Right lobe of liver (tissue), 6 donors: ENCODE data around the gene FBXO44. TPM values are rescaled to one million over a fixed set of nuclear protein-coding genes. Genes with fewer than 3 reads are reported as not detected.

Experiments
- ATAC-seq, 4 donors: fragments of 200-7000 bp; cut with Tn5 transposase; one replicate each; pipeline ENCODE4 v1.9.1; 2020; ENCODE audit warnings: mild to moderate bottlenecking in 4 of 4, moderate library complexity in 4 of 4
- DNase-seq, 3 donors: peaks; one replicate each; pipeline ENCODE4 v3.0.0-alpha.2; 2020
- H3K27ac ChIP-seq, 3 donors: fragments of 200-600 bp; one replicate each; pipeline ENCODE4 v1.8.0; 2022
- H3K27me3 ChIP-seq, 2 donors: fragments of 200-600 bp; one replicate each; pipeline ENCODE4 v1.8.0; 2022
- H3K36me3 ChIP-seq, 4 donors: fragments of 200-600 bp; sonication (generic) in 1 of 4; one replicate each; pipeline versions ENCODE4 v1.5.1 to v1.8.0; 2017 to 2022; ENCODE audit warnings: control low read depth in 1 of 4
- H3K4me1 ChIP-seq, 4 donors: fragments of 200-600 bp; sonication (generic) in 1 of 4; one replicate each; pipeline versions ENCODE4 v1.5.1 to v1.8.0; 2017 to 2022; ENCODE audit warnings: control low read depth in 1 of 4
- H3K4me3 ChIP-seq, 3 donors: fragments of 200-600 bp; one replicate each; pipeline ENCODE4 v1.8.0; 2022
- H3K9me3 ChIP-seq, 4 donors: fragments of 200-600 bp; sonication (generic) in 1 of 4; one replicate each; pipeline versions ENCODE4 v1.5.1 to v1.8.0; 2017 to 2022; ENCODE audit warnings: control low read depth in 1 of 4
- POLR2A ChIP-seq: fragments of 450-650 bp; IDR thresholded peaks from one replicate; pipeline ENCODE4 v1.6.1; 2017; ENCODE audit warnings: antibody characterized with exemption, mild to moderate bottlenecking
- WGBS: methylation state at CpG from one replicate; pipeline ENCODE4 v1.1.6; 2018; ENCODE audit warnings: low coverage, low lambda C conversion rate; ENCODE audit not compliant: insufficient coverage; ENCODE audit errors: missing lambda C conversion rate; 5-methylcytosine and 5-hydroxymethylcytosine counted together
- intact Hi-C, 2 donors: fragments of 100-400 bp; cut with DNase I; formaldehyde crosslinking; loops; one replicate each; pipeline versions ENCODE4 v1.11.2 to v1.14.1; 2022
- total RNA-seq, 6 experiments: library from RNA; depleted of rRNA in 2 of 6; stranded (reverse); fragments of >200 nt in 2 of 6; fragmentation: NEBNext Ultra II Directional in 3 of 6; extraction: Animal tissue kit (Norgen Biotek cat#: 25700) in 3 of 6; gene quantifications; one replicate each; pipeline versions ENCODE4 v1.1.0 to v1.2.4, GENCODE V29; 2016 to 2023
- TF ChIP-seq, protein P1 (sequence below), 4 donors: fragments of 200-600 bp in 3 of 4; fragments of 450-650 bp in 1 of 4; IDR thresholded peaks; one replicate each; pipeline versions ENCODE4 v1.5.1 to v1.8.0; 2016 to 2022; ENCODE audit warnings: antibody characterized with exemption in 4 of 4, mild to moderate bottlenecking in 2 of 4
- donor health status: DM: no; HTN: yes; CAD: no.
- donor health status: DM: no; HTN: no; CAD: no.
- donor health status: DM: no; HTN: no; CAD: no.
- donor health status: DM: no; HTN: yes; CAD: no.
- donor health status: DM: no; HTN: yes; CAD: no.

FBXO44 gene
- total RNA-seq, 6 experiments from 2014 or later = 8.7 to 15.3 (median 10.5) TPM

DNA sequence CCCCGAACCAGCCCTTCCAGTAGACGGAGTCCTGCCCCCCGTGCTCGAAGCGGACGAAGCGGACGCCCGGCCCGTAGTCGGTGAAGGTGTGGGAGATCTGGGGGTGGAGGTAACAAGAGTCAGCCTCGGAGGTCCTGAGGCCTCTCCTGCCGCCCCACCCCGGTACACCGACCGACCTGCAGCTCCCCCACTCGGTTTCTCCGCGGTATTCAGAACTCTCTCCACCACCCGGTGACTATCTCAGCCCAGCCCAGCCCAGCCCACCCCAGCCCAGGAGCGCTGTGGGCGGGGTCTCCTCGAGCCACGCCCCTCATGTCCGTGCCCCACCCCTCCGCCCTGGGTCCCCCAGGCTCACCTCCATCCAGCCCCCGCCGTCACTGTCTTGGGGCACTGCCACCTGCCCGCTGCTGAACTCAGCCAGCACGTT is 5.9 kb upstream of the FBXO44 start:
- peak overlapping the region in 2 of 3 donors; percentile 40 to 52 for H3K4me3 ChIP-seq
- 0% methylated on average over 3 of the region's 30 CpGs for WGBS

GRCh38 chr1:11649237-11649623 is 5.4 kb upstream of the FBXO44 start:
- Histone ChIP-seq H3K4me3 (peak overlapping the region; percentile 18 to 52 (median 40)), H3K4me1 (peaks cover 0 to 17% (median 5%) of the 10 kb centered on the region in 4 donors), H3K27me3 (no peaks in the 10 kb centered on the region), H3K36me3 (no peaks in the 10 kb centered on the region), H3K9me3 (no peaks in the 10 kb centered on the region), H3K27ac (peak overlapping the region; percentile 44 to 66 (median 61))
- peak in 2 of 3 donors; percentile 58 to 80 for DNase-seq
- ATAC-seq = peak; percentile 28 to 45 (median 38)
- intact Hi-C loops = loop anchor here in 1 of 2 donors (10.0 kb wide), 1 partner anchor 404 kb away; no protein-coding TSS in a partner anchor
- WGBS = 5% methylated on average over 5 of the region's 9 CpGs
- no peak for TF ChIP-seq POLR2A
- TF ChIP-seq, protein P1, sequence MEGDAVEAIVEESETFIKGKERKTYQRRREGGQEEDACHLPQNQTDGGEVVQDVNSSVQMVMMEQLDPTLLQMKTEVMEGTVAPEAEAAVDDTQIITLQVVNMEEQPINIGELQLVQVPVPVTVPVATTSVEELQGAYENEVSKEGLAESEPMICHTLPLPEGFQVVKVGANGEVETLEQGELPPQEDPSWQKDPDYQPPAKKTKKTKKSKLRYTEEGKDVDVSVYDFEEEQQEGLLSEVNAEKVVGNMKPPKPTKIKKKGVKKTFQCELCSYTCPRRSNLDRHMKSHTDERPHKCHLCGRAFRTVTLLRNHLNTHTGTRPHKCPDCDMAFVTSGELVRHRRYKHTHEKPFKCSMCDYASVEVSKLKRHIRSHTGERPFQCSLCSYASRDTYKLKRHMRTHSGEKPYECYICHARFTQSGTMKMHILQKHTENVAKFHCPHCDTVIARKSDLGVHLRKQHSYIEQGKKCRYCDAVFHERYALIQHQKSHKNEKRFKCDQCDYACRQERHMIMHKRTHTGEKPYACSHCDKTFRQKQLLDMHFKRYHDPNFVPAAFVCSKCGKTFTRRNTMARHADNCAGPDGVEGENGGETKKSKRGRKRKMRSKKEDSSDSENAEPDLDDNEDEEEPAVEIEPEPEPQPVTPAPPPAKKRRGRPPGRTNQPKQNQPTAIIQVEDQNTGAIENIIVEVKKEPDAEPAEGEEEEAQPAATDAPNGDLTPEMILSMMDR (IDR thresholded peaks at IDR 0.05) = no peak

More for the DNA sequence above, 5.9 kb upstream of the FBXO44 start:
- Histone ChIP-seq H3K9me3 (no peaks in the 10 kb centered on the region), H3K27ac (peak overlapping the region in 2 of 3 donors; percentile 61 to 66), H3K27me3 (no peaks in the 10 kb centered on the region), H3K4me1 (peaks cover 0 to 17% (median 5%) of the 10 kb centered on the region in 4 donors), H3K36me3 (no peaks in the 10 kb centered on the region)
- peak; percentile 76 to 86 (median 77) for DNase-seq
- intact Hi-C loops = loop anchor here in 1 of 2 donors (10.0 kb wide), 1 partner anchor 404 kb away; no protein-coding TSS in a partner anchor
- peak; percentile 37 to 74 (median 67) for ATAC-seq
- peak; percentile 19 for TF ChIP-seq POLR2A
- TF ChIP-seq, protein P1 (IDR thresholded peaks at IDR 0.05) = no peak

DNA sequence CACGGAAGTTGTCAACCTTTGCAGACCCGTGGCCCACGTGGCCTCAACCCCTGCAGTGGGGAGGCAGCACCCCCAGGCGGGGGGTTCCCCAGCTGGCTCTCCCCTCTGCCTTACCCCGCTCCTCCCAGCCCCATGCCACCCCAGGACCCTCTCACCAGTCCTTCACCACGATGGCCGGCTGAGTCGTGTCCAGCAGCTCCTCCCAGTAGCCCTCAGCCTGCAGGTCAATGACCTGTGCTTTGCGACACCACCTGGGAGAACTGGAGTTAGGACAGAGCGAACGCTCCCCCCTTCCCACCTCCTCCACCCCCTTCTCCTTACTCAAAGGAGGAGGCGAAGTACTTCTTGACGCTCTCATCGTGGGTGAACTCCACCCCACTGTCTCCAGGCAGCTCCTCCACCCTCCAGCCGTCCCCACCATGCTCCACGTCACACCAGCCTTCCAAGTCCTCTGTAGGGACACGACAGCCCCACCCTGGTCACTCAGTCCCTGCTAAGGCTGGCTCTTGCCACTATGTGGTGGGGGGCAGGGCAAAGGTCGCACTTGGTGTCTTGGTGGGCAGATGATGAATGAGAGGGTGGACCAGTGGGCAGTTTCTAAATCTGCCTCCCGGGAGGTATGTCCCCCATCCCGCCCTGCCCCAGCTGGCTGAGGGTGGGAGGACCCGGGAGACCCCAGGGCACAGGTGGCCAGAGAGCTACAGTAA is 4.9 kb upstream of the FBXO44 start:
- ATAC-seq (peak; percentile 64 to 70 (median 68)), DNase-seq (peak; percentile 83 to 92 (median 86))
- Histone ChIP-seq H3K4me1 (peaks cover 0 to 17% (median 5%) of the 10 kb centered on the region in 4 donors), H3K36me3 (no peaks in the 10 kb centered on the region), H3K27me3 (no peaks in the 10 kb centered on the region), H3K27ac (peak overlapping the region; percentile 44 to 66 (median 61)), H3K4me3 (peak overlapping the region; percentile 18 to 52 (median 40)), H3K9me3 (no peaks in the 10 kb centered on the region)
- 7% methylated on average over 15 of the region's 21 CpGs for WGBS
- TF ChIP-seq POLR2A = no peak
- TF ChIP-seq, protein P1 (IDR thresholded peaks at IDR 0.05) = no peak
- intact Hi-C loops = loop anchor here (5.0 to 10.0 kb wide), 3 partner anchors 63 to 405 kb away; no protein-coding TSS in a partner anchor

DNA sequence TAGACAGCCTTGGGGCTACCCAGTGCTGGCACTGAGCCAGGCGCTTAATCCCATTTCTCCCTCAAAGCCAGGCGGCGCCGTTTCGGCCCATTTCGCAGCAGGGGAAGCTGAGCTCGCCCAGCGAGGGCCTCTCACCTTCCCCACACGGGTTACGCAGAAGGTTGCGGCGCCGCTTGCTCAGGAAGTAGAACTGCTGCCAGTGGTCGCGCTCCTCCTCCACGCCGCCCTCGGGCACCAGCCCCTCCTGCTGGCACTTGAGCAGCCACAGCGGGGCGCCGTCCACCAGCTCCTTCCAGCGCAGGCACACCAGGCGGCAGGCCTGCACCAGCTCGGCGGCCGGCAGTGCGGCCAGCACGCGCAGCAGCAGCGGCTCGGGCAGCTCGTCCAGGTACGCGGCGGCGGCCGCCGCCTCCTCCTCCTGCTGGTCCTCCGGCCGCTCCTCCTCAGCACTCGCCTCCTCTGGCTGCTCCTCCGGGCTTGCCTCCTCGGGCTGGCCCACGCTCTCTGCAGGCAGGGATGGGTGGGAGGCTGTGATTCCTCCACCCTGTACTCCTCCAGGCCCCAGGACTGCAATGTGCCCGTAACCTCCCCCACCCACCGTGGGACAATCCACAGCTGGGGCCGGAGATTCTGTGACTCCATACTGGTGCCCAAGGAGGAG is 4.2 kb upstream of the FBXO44 start:
- DNase-seq = peak; percentile 93 to 94 (median 93)
- peak; percentile 72 to 85 (median 80) for ATAC-seq
- intact Hi-C loops = loop anchor here (5.0 kb wide), 2 partner anchors 62 to 72 kb away; no protein-coding TSS in a partner anchor
- H3K4me3 ChIP-seq = peak overlapping the region; percentile 3 to 52 (median 40)
- peak overlapping the region; percentile 31 to 66 (median 61) for H3K27ac ChIP-seq
- whole genome bisulfite sequencing = 0% methylated on average over 3 of the region's 47 CpGs
- H3K27me3 ChIP-seq = no peaks in the 10 kb centered on the region
- H3K36me3 ChIP-seq = no peaks in the 10 kb centered on the region
- TF ChIP-seq, protein P1 (IDR thresholded peaks at IDR 0.05) = peak; percentile 91 to 95 (median 92)
- TF ChIP-seq POLR2A = peak; percentile 42
- H3K9me3 ChIP-seq = no peaks in the 10 kb centered on the region
- peaks cover 0 to 22% (median 5%) of the 10 kb centered on the region in 4 donors for H3K4me1 ChIP-seq
